Fibroblast of skin of scalp (primary cell): ENCODE results near the gene CLEC18C.
"Not testable (repeated sequence)": the region's sequence is repeated elsewhere in the genome, so short reads cannot be mapped to it uniquely, and the experiment has no call there.

Experiments
- DNase-seq: peaks from one replicate; pipeline ENCODE4 v3.0.0-alpha.2; 2013

The CLEC18C gene

DNA sequence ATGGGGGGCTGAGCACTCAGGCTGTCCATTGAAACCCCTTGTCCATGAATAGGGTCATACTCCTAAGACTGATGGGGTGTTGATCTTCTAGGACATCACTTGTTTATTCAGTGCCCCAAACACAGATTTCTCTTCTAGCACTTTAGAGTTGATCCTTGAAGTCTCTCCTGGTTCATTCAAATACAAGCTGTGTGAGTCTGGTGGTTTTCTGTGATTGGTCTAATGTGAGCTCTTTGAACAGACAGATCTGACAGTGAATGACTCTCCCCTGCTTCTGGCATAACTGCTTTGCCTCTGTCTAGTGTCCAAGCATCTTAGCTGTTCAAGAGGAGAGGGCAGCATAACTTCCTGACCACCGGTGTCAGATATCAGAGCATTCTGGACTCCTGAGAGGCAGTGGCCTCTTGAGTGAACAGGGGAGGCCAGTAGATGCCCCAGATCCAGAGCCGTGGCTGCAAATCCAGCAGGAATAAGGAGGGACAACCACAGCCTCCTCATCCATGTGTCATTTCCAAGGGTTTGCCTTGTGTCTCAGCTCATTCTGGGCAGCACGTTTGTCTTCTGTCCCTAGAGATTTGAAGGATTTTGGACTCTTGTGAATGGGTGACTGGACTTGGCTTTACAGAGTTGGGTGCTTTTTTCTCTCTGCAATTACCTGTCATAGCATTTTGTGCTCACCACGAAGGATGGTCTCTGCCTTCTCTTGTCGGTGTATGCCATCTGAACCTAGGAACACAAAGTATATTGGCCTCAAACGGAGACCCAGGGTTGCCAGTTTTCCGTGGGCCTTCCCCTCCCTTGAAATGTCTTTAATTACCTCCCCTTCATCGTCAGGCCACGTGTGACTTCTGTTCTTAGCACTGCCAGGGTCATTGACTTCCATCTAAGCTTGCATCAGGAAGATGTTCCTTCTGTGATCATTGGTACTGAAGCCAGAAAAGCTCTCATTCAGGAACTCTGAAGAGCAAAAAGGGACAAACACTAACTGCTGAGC is 13.9 kb upstream of the CLEC18C start:
- no peak for DNase-seq

DNA sequence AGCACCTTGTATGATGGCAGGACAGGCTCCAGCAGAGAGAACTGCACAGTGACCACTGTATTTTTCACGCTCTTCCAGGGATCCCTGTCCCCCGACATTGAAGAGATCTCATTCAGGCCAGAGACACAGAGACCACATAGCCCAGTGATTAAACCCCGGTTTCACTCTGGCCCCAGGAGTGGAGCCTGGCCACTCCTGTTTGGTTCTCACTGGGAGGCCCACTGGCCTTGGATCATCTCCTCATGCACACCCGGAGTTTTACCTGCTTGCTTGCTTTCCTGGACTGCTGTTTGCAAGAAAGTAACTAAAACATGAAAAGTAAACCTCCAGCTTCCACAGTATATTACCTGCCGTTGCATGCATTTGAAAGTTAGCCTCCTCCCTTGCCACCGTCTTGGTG is 13.2 kb upstream of the CLEC18C start:
- DNase-seq, result no peak

DNA sequence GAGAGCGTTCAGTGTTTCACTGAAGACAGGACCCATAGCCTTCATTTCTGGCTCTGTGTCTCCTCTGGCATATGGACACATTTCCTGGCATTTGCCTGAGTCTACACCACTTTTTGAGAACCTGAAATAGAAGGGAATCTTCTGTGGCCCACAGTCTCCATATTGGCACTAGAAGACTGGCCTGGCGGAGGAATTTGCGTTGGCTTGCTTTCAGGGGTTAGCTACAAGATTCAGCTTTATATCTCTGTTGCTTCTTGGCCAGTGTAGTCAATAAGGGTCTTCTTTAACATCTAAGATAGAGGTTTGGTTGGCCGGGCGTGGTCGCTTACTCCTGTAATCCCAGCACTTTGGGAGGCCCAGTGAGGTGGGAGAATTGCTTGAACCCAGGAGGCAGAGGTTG is 12.8 kb upstream of the CLEC18C start:
- no peak for DNase-seq

DNA sequence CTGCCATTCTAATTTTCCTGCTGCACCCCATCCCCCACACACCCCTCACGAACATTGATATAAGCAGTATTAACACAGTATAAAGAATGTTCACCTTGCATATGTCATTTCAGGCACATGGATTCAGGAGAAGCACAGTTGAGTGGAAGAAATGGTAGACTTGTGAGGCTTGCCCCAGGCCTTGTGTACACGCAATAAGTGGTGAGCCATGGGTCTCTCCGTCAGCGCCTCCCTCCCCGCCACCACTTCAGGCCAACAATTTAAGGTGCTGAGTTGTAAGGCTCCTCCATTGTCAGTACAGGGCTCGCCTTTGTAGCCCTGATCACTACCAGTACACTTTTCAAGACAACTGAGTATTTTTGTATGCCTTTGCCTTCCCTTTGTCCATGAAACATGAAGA is 12.2 kb upstream of the CLEC18C start:
- no peak for DNase-seq

DNA sequence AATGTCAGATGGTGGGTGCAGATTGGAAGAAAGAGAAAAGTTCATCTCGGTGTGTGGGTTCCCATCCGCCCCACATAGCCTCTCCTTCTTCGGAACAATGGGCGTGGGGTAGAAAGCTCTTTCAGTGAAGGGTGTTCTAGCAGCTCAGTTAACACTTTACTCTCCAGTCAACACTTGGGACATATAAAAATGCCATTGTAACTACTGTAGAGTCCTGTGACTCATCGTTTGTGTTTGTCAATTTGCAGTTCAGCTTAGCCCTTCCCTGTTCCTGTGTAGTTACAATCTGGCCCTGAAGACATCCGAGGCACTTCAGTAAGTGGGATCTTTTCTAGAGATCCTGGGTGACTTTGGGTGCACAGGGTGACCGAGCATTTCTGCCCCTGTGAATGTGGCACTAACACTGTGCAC is 11.5 kb upstream of the CLEC18C start:
- DNase-seq, result peak; percentile 48

DNA sequence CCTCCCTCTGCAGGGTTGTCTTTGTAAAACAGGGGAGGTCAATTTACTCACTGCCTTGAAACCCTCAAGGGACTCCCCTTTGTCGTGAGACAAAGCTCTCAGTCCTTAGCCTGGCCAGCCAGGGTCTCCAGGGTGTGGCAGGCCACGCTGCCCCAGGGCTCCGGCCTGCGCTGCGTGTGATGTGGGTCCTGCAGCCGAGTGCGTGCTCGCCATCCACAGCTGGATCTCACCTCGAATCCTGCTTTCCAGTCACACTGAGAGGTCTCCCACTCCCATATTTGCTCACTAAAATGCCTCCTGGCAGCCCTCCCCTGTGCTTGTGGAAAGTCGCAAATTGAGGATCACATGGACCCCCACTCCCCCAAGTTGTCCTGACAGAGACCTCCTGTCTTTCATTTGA is 10.0 kb upstream of the CLEC18C start:
- DNase-seq, result no peak

DNA sequence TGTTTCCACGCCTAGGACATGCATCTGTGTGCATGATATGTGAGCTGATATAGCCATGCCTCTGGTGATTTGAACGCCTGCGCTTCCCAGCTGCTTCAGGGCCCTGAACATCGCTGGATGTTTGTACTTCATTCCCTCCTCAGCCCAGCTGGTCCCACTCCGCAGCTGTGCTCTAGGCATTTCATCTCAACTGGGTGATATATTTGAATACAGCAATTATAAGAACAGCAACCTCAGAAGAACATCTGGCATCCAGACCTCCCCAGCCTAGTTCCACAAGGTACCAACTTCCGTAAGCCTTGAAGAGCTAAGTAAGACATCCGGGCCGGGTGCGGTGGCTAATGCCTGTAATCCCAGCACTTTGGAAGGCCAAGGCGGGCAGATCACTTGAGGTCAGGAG is 6.9 kb upstream of the CLEC18C start:
- not testable (repeated sequence) for DNase-seq

DNA sequence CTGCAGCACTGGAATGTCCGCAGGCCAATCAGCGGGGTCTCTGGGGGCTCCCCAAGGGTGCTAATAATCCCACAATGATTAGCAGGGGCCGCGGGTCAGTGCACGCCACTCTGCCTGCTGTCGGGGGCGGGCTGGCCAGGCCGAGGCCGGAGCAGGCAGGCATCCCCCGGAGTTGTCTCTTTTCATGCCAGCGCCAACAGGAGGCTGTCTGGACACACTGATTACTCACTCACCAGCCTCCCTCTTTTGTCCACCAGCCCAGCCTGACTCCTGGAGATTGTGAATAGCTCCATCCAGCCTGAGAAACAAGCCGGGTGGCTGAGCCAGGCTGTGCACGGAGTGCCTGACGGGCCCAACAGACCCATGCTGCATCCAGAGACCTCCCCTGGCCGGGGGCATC is 329 bp downstream of the CLEC18C start:
- DNase-seq, result not testable (repeated sequence)

DNA sequence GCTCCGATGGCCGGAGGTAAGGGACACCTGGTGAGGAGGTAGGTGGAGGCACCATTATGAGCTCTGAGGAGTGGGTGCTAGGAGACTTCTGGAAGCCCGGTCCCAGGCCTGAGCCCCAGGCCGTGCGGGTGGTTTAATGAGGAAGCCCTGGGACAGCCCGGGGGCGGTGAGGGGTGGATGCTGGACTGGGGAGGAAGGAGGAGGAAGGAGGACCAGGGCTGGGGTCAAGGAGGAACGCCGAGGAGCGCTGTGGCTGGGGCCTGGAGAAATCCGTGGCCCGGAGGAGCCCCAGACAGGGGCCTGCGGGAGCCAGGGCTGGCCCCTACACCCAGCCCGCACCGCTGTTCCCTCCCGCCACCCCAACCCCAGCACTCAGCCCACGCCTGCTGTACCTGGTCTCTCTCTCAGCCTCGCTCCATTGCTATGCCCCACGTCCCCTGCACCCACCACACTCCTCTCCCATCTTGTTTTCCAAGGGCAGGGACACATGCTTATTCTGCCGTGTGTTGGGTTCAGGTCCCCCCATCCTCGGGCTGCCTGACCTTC is 873 bp downstream of the CLEC18C start:
- DNase-seq, result not testable (repeated sequence)

DNA sequence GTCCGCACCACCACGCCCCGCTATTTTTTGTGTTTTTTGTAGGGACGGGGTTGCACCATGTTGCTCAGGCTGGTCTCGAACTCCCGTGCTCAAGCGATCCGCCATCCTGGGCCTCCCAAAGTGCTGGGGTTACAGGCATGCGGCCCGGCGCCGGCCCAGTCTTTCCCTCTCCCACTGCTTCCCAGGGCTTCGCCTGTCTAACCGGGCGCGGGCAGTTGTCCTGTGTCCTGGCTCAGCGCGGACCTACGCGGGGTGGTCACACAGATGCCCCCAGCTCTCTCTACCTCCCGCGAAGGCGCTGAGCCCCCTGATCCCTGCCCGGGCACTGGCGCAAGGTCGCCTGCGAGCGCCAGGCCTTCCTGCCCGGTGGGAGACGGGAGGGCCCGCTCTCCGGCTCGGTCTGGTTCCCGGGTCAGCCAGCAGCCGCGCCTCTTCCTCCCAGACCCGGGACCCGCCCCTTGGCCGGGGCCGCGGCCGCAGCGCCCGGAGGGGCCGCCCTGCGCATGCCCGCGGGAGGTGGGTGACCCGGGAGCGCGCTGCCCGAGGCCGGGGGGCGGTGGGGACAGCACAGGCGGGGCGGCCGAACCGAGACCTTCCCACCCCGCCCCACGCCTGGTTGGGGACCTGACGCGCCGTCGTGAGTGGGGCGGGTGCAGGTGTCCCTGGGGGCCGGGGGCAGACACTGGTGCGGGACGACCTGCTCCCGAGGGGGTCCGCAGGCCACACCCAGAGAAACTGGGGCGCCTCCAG is 14.4 kb downstream of the CLEC18C start:
- DNase-seq, result not testable (repeated sequence)

DNA sequence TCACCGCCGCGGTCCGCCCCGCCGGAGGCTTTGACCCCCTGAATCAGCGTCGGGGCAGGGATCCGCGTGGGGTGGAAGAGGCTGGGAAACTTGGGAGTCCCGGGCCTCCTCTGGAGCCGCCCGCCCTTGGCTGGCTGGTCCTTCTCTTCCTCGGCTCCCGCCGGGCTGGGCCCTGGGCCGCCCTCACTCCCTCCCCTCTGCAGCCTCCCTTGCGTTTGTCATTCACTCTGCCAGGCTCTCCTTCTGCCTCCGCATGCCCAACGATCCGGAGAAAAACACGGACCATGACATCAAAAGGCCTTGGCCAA is 15.0 kb downstream of the CLEC18C start:
- not testable (repeated sequence) for DNase-seq

DNA sequence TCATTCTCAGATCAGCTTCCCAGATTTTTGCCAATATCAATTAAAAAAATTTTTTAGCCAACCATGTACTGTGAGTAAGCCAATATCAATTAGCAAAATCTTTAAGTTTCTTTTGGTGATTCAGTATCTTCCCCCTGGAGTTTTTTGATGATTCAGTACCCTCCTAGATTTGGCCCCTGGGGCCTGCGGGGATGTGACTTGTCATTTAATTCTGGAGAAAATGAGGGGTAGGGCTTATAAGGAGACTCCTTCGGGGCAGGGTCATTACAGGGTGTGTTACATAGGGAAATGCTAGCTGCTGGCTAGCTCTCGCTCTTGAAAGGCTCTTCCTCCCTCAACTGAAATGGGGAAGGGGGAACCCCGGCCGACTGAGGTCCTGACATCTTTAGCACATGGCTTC is 17.0 kb downstream of the CLEC18C start:
- not testable (repeated sequence) for DNase-seq

DNA sequence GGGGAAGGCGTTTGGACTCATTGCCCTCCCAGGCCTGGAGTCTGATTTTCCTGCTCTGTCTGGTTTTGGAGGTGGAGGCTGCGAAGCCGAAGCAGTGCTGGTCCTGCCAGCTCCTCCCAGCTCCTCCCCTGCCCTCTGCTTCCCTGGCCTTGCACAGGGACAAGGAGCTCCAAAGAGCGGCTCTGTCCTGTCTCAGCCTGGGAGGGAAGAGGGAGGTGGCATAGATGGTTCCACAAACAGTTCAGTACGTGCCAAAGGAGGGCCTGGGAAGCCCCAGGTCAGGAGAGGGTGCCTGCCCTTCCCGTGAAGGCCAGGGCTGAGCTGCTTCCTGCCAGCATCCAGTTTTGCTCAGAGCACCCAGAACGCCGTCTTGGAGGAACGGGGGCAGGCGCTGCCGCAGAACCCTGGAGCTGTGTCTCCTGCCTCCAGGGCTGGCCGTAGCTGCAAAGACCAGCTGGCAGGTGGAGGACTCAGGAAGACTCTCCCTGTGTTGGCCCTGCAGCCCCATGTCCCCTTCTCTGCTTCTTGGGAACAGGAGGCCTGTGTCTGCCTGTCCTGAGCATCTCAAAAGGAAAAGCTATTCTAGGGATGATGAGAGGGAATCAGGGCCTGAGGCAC is 23.2 kb downstream of the CLEC18C start:
- not testable (repeated sequence) for DNase-seq

DNA sequence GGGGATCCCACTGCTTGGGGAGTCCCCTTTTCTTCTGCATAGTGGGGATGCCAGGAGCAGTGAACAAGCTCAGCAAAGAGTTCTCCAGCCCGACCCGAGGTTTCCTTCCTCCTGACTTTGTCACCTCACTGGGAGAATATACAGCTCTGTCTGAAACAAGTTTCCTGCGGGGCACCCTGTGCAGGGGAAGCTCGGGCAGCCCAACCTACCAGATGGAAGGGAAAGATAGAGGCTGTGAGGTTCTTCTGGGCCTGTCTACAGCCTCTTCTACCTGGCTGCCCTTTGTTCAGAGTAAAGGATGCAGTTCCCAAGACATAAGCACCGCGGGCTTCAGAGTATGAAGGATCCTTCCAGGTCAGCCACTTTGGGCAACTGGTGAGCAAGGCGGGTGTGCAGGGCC is 24.0 kb downstream of the CLEC18C start:
- DNase-seq, result not testable (repeated sequence)

DNA sequence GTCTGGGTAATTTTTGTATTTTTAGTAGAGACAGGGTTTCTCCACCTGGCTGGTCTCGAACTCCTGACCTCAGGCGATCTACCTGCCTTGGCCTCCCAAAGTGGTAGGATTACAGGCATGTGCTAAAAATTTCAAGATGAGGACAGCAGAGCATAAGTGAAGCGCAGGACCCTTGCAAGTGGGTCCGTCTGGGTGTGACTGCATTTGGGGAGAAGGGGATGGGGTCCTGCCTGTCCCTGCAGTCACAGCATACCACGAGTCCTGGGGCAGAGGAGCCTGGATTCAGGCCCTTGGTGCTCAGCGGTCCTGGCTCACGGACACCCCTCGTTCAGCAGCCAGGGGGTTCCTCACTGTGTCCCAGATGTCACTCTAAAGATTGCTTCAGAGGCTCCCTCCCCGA is 24.6 kb downstream of the CLEC18C start:
- DNase-seq, result not testable (repeated sequence)

DNA sequence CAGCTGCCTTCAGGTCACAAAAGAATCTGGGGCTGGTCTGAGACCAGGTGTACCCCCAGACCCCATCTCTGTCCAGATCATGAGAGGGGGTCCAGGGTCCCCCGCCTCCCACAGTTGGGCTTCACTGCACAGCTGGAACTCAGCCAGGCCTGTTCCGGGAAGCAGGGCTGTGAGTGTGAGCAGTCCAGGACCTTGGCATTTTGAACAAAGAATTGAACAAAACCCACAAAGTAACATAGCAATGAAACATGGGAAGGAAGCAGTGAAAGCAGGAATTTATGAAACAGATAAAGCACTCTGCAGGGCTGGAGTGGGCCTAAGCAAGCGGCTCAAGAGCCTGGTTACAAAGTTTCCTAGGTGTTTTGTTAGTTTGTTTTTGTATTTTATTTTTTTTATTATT is 25.1 kb downstream of the CLEC18C start:
- DNase-seq, result peak; percentile 9

DNA sequence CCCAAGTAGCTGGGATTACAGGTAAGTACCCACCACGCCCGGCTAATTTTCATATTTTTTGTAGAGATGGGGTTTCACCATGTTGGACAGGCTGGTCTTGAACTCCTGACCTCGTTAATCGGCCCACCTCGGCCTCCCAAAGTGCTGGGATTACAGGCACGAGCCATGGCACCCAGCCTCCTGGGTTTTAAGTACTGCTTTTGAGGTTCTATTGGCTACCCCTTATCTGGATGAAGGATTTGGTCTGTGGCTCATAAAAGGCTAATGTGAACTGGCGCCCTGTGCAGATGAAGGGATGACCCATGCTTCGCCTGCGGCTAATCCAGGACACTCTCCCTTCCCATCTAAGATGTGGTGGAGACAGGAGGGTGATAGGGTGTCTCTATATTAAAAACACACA is 25.6 kb downstream of the CLEC18C start:
- DNase-seq, result not testable (repeated sequence)

DNA sequence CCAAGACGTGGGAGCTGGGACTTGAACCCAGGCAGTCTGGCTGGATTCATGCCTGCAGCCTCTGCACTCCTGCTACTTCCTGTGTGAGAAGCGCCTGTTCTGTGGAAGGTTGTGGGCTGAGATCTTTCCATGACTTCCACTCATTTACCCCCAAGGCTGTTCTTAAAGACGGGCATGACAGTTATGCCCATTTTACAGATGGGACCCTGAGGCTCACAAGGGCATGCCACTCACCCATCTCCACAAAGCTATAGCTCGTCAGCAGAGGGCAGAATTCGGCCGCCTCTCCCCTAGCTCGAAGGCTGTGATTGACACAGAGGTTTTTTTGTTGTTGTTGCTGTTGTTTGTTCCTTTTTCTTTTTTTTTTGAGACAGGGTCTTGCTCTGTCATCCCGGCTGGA is 26.5 kb downstream of the CLEC18C start:
- not testable (repeated sequence) for DNase-seq

DNA sequence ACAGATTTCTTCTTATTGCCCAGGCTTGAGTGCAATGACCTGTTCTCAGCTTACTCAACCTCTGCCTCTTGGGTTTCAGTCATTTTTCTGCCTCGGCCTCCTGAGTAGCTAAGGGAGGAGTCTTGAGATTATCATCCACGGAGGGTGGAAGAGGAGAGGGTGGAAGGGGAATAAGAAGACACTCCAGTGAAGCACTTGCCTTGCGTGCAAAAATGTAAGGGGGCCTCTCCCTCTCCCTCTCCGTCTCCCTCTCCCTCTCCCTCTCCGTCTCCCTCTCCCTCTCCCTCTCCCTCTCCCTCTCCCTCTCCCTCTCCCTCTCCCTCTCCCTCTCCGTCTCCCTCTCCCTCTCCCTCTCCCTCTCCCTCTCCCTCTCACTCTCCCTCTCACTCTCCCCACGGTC is 29.9 kb downstream of the CLEC18C start:
- DNase-seq, result not testable (repeated sequence)

DNA sequence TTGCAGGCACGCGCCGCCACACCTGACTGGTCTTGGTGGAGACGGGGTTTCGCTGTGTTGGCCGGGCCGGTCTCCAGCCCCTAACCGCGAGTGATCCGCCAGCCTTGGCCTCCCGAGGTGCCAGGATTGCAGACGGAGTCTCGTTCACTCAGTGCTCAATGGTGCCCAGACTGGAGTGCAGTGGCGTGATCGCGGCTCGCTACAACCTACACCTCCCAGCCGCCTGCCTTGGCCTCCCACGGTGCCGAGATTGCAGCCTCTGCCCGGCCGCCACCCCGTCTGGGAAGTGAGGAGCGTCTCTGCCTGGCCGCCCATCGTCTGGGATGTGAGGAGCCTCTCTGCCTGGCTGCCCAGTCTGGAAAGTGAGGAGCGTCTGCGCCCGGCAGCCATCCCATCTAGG is 30.4 kb downstream of the CLEC18C start:
- DNase-seq, result not testable (repeated sequence)

DNA sequence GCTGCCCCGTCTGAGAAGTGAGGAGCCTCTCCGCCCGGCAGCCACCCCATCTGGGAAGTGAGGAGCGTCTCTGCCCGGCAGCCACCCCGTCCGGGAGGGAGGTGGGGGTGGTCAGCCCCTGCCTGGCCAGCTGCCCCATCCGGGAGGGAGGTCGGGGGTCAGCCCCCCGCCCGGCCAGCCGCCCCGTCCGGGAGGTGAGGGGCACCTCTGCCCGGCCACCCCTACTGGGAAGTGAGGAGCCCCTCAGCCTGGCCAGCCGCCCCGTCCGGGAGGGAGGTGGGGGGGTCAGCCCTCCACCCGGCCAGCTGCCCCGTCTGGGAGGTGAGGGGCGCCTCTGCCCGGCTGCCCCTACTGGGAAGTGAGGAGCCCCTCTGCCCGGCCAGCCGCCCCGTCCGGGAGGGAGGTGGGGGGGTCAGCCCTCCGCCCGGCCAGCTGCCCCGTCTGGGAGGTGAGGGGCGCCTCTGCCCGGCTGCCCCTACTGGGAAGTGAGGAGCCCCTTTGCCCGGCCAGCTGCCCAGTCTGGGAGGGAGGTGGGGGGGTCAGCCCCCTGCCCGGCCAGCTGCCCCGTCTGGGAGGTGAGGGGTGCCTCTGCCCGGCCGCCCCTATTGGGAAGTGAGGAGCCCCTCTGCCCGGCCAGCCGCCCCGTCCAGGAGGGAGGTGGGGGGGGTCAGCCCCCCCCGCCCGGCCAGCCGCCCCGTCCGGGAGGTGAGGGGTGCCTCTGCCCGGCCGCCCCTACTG is 31.2 kb downstream of the CLEC18C start:
- not testable (repeated sequence) for DNase-seq

DNA sequence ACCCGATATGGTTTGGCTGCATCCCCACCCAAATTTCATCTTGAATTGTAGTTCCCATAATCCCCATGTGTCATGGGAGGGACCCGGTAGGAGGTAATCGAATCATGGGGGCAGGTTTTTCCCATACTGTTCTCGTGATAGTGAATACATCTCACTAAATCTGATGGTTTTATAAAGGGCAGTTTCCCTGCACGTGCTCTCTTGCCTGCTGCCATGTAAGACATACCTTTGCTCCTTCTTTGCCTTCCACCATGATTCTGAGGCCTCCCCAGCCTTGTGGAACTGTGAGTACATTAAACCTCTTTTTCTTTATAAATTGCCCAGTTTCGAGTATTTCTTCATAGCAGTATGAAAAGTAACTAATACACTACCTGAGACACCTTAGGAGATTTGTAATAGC is 32.8 kb downstream of the CLEC18C start:
- DNase-seq, result not testable (repeated sequence)
